ENCODE data around the gene TIRAP. TPM values are rescaled to one million over a fixed set of nuclear protein-coding genes. Genes with fewer than 3 reads are reported as not detected.

TIRAP gene
- total RNA-seq, 4 donors from 2014 or later, result 4.5 to 5.8 (median 5.6) TPM

DNA sequence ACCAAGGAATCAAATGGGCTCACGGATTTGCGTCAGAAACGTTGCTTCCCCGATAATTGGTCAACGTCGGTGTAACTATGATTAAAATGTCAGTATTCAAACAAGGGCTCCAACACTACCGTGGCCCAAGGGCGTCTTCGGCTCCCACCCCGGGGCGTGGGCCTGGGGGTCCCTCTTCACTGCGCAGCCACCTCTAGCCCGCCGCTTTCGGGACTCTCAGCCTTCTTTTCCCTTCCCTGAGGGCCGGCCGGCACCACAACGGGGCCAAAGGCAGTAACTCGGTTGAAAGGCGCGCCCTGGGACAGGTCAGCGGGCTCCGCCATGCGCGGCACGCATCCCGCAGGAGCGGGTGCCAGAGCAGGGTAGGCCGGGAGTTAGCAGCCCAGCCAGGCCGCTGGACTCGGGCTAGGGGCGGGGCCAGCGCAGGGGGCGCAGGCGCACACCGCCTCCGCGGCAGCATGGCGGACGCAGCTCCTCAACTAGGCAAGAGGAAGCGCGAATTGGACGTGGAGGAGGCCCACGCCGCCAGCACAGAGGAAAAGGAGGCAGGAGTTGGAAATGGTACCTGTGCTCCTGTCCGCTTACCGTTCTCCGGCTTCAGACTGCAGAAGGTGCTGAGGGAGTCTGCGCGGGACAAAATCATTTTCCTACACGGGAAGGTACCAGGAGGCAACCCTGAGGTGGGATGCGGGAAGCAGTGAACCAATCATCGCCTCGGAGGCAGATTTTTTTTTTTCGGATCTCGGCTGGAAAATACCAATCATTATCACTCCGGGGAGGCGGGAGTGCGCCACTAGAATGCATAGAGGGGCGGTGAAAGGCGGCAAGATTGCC lies 20.9 kb downstream of the TIRAP start, which contains the start of gene DCPS:
DCPS (plus strand) TSS at position 438 of the 834 bp plus-strand sequence; CDS start at position 459, 21 bp downstream.
- ATAC-seq (peak; percentile 88 to 95), DNase-seq (peak; percentile 77 to 89)
- H3K9me3 ChIP-seq, result no peaks in the 10 kb centered on the region
- no peaks in the 10 kb centered on the region for H3K27me3 ChIP-seq
- TF ChIP-seq POLR2A (IDR thresholded peaks at IDR 0.05), result peak; percentile 23 to 31
- TF ChIP-seq, protein P1, sequence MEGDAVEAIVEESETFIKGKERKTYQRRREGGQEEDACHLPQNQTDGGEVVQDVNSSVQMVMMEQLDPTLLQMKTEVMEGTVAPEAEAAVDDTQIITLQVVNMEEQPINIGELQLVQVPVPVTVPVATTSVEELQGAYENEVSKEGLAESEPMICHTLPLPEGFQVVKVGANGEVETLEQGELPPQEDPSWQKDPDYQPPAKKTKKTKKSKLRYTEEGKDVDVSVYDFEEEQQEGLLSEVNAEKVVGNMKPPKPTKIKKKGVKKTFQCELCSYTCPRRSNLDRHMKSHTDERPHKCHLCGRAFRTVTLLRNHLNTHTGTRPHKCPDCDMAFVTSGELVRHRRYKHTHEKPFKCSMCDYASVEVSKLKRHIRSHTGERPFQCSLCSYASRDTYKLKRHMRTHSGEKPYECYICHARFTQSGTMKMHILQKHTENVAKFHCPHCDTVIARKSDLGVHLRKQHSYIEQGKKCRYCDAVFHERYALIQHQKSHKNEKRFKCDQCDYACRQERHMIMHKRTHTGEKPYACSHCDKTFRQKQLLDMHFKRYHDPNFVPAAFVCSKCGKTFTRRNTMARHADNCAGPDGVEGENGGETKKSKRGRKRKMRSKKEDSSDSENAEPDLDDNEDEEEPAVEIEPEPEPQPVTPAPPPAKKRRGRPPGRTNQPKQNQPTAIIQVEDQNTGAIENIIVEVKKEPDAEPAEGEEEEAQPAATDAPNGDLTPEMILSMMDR (IDR thresholded peaks at IDR 0.05 in 4 of 5, conservative IDR thresholded peaks at IDR 0.05 in 1 of 5), result no peak
- H3K27ac ChIP-seq, result peak within 1 kb of the TSS; percentile 85 to 96 (median 90)
- peaks cover 14 to 34% of the 10 kb centered on the region in 2 donors for H3K4me1 ChIP-seq
- peaks cover 0 to 8% of the 10 kb centered on the region in 2 donors for H3K36me3 ChIP-seq
- peak within 1 kb of the TSS; percentile 61 to 89 (median 76) for H3K4me3 ChIP-seq
- intact Hi-C loops (cut with DNase I; ENCODE audit: low total_unique reads), result loop anchor here (1.0 to 5.0 kb wide), 2 partner anchors 21 to 92 kb away; partner anchors contain the start of genes FAM118B, RPUSD4 and TIRAP
- in situ Hi-C loops (cut with MboI; ENCODE audit: low sequenced_read_pairs in 4 of 4), result loop anchor here in 1 of 4 donors (25.0 kb wide), 1 partner anchor 183 kb away; no protein-coding TSS in a partner anchor

DNA sequence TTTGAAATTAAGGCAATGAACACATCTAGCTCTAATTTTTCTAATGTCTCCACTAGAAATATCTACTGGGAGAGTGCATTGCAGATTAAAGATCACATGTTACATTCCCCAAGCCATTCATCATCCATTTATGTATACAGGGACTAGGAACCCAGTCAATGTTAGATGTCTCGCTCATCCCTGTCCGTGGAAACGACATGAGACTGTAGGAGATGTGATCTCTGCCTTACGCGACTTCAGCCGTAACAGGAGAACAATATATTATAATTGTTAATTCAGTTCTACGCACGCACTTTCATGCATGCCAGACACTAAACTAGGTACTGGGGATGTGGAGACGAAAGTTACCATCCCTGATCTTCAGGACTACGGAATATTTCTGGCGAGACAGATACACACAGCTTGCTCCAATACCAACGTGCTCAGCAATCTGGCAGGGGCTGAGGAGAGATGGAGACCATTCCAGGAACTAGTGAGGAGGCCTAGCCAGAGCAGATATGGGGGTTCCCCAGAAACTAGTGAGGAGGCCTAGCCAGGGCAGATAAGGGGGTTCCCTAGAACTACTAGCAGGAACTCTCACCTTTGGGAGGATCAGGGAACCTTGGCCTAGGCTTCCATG lies 21.7 kb downstream of the TIRAP start:
- TF ChIP-seq POLR2A (IDR thresholded peaks at IDR 0.05), result no peak
- TF ChIP-seq, protein P1 (IDR thresholded peaks at IDR 0.05 in 4 of 5, conservative IDR thresholded peaks at IDR 0.05 in 1 of 5), result no peak
- Histone ChIP-seq H3K36me3 (peaks cover 0 to 8% of the 10 kb centered on the region in 2 donors), H3K4me1 (peaks cover 17 to 37% of the 10 kb centered on the region in 2 donors), H3K4me3 (peak overlapping the region; percentile 61 to 89 (median 76)), H3K27ac (peak overlapping the region; percentile 85 to 96 (median 90)), H3K9me3 (no peaks in the 10 kb centered on the region), H3K27me3 (no peaks in the 10 kb centered on the region)
- in situ Hi-C loops (cut with MboI; ENCODE audit: low sequenced_read_pairs in 4 of 4) (loop anchor here in 1 of 4 donors (25.0 kb wide), 1 partner anchor 183 kb away; no protein-coding TSS in a partner anchor), intact Hi-C loops (cut with DNase I; ENCODE audit: low total_unique reads) (loop anchor here (1.0 to 5.0 kb wide), 3 partner anchors 21 to 92 kb away; partner anchors contain the start of genes FAM118B, RPUSD4, ST3GAL4 and TIRAP)
- peak in 1 of 2 donors; percentile 12 for ATAC-seq
- no peak for DNase-seq

GRCh38 chr11:126305699-126306098 lies 22.8 kb downstream of the TIRAP start:
- in situ Hi-C loops (cut with MboI; ENCODE audit: low sequenced_read_pairs in 4 of 4) (loop anchor here in 1 of 4 donors (25.0 kb wide), 1 partner anchor 182 kb away; no protein-coding TSS in a partner anchor), intact Hi-C loops (cut with DNase I; ENCODE audit: low total_unique reads) (loop anchor here (5.0 kb wide), 1 partner anchor 52 kb away; the partner anchor contains the start of gene ST3GAL4)
- ATAC-seq, result no peak
- TF ChIP-seq POLR2A (IDR thresholded peaks at IDR 0.05), result no peak
- no peak for DNase-seq
- peaks cover 18 to 42% of the 10 kb centered on the region in 2 donors for H3K4me1 ChIP-seq
- no peak overlapping the region for H3K4me3 ChIP-seq
- peak overlapping the region in 1 of 4 donors; percentile 6 for H3K27ac ChIP-seq
- peaks cover 0 to 2% of the 10 kb centered on the region in 2 donors for H3K36me3 ChIP-seq
- no peaks in the 10 kb centered on the region for H3K27me3 ChIP-seq
- no peaks in the 10 kb centered on the region for H3K9me3 ChIP-seq

- intact Hi-C loops (cut with DNase I; ENCODE audit: low total_unique reads), result loop anchor here (5.0 kb wide), 1 partner anchor 50 kb away; the partner anchor contains the start of gene ST3GAL4
- no peaks in the 10 kb centered on the region for H3K9me3 ChIP-seq
- TF ChIP-seq POLR2A (IDR thresholded peaks at IDR 0.05), result no peak
- TF ChIP-seq, protein P1 (IDR thresholded peaks at IDR 0.05 in 4 of 5, conservative IDR thresholded peaks at IDR 0.05 in 1 of 5), result no peak
- no peak for ATAC-seq
- H3K36me3 ChIP-seq, result no peaks in the 10 kb centered on the region
- in situ Hi-C loops (cut with MboI; ENCODE audit: low sequenced_read_pairs in 4 of 4), result loop anchor here in 1 of 4 donors (25.0 kb wide), 1 partner anchor 180 kb away; no protein-coding TSS in a partner anchor
- DNase-seq, result no peak
- H3K4me1 ChIP-seq, result peaks cover 22 to 43% of the 10 kb centered on the region in 2 donors
- H3K27ac ChIP-seq, result peak overlapping the region in 3 of 4 donors; percentile 72 to 79 (median 79)
- H3K4me3 ChIP-seq, result no peak overlapping the region
- no peaks in the 10 kb centered on the region for H3K27me3 ChIP-seq
Observed at GRCh38 chr11:126307706-126308105, 24.8 kb downstream of the TIRAP start.

Data from gastrocnemius medialis (tissue), 4 donors.